ENCODE data around the gene ATP10A.

ATP10A gene

DNA sequence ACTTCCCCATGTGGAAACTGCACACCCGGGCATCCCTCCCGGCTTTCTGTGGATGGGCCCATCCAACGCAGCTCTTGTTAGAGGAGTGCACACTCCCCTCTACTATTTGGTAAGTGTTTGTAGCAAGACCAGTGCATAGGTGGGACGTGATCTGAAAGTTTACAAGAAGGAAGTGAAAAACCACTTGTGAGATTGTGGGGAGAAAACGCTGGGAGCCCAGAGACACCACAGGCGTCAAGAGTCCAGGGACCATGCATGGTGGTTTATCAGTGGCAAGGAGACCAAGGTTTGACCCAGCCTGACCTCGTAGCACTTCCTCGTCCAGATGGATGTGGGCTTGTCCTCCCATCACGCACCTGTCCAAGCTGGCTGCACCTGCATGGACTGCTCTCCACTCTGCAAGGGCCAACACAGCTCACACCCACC is 51.6 kb downstream of the ATP10A start:
- no peak for DNase-seq

GRCh38 chr15:25810631-25811091 is 52.5 kb downstream of the ATP10A start:
- DNase-seq, result no peak

DNA sequence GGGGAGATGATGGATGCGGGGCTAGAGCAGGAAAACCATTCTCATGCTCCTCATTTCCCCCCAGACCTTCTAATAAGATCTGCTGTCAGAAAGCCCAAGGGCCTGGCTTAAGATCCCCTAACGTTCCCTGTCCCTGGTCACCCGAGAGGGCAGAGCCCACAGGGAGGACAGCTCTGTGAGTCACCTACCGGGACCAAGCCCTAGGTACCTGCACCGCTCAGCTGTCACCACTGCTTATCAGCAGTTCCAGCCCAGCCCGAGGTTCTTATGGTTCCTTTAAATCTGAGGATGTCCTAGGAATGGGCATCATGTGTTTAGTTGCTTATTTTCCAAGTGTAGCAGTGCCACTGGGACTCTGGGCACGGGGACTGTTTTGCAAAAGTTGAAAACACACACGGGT is 53.0 kb downstream of the ATP10A start:
- no peak for DNase-seq

DNA sequence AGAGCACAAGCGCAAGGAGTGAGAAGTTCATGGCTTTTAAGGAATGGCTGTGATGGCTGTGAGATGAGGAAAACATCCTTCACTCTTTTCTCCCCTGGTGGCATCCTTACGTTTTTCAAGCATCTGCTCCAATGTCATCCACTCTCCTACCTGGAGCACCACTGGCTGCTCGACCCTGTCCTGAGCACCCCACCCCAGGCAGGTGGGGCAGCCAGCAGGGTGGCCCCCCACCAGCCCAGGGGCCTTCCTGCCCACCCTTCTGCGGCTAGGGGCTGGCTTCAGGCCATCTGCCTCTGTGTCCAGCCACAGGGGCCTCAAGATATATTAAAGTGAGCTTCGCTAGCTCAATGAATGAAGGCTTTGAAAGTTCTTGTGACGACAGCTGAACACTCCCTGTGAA is 56.1 kb downstream of the ATP10A start:
- no peak for DNase-seq

GRCh38 chr15:25805031-25805430 is 58.1 kb downstream of the ATP10A start:
- DNase-seq, result no peak

DNA sequence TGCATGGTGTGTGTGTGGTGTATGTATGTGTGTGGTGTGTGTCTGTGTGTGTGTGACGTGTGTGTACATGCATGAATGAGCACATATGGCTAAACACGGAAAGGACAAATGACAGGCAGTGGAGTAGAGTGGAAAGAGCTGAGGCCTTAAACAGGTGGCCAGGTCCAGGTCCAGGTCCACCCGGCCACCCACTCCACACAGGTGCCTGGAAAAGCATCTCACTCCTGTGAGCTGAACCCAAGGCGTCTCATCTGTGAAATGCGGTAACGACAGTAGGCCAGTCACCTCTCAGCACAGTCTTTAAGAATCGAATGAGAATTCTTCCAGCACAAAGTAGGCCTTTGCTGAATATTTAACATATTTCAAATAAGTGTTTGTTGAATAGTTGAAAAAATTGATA is 58.7 kb downstream of the ATP10A start:
- DNase-seq, result no peak

- no peak for DNase-seq
Observed at GRCh38 chr15:25803541-25803940, 59.6 kb downstream of the ATP10A start.

- no peak for DNase-seq
Observed at GRCh38 chr15:25803036-25803435, 60.1 kb downstream of the ATP10A start.

DNA sequence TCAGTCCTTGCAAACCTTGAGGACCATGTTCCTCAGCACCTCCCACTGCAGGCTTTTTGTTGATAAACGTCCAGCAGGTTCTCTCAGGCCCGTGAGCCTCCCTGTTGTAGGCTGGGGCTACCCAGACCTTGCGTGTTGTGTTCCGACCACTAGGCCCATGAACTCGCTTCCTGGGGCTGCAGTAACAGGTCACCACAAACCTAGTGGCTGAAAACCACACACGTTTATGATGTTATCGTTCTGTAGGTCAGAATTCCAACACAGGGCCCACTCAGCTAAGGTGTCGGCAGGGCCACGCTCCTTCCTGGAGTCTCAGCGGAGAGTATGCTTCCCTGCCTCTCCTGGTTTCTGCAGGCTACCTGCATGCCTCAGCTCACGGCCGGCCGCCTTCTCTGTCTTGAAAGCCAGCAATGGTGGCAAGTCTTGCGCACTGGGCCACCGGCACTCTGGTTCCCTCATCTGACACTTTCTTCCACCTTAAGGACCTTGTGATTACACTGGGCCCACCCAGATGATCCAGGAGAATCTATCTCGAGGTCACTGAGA is 60.8 kb downstream of the ATP10A start:
- no peak for DNase-seq

DNA sequence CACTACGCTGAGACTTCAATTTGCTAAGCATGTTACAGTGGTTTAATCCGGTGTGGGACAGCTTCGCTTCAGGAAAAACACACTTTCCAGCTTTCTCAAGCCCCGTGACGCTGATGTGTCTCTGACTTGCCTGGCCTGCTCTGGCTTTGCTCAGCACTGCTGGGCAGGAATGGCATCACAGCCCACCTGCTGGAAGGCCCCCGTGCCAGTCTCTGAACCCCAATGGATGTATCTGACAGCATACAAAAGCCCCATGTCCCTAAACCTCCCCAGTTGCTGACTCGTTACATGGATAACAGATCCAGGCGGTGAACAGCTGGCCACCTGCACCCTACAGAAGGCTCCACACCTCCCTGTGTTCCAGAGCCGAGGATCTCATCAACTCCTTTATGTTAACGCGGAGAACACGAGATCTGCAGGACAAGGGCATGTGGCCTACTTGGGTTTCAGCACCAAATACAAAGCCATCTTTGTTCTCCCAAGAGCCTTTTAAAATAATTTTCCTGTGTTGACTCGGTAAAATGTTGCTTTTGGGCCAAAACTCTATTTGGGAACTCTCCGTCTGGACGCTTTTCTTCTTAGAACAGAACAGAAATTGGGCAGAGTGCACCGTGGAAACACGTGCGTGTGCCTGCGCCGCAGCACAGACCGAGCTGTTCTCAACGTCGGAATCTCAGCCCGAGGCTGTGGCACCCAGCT is 61.4 kb downstream of the ATP10A start:
- no peak for DNase-seq

DNA sequence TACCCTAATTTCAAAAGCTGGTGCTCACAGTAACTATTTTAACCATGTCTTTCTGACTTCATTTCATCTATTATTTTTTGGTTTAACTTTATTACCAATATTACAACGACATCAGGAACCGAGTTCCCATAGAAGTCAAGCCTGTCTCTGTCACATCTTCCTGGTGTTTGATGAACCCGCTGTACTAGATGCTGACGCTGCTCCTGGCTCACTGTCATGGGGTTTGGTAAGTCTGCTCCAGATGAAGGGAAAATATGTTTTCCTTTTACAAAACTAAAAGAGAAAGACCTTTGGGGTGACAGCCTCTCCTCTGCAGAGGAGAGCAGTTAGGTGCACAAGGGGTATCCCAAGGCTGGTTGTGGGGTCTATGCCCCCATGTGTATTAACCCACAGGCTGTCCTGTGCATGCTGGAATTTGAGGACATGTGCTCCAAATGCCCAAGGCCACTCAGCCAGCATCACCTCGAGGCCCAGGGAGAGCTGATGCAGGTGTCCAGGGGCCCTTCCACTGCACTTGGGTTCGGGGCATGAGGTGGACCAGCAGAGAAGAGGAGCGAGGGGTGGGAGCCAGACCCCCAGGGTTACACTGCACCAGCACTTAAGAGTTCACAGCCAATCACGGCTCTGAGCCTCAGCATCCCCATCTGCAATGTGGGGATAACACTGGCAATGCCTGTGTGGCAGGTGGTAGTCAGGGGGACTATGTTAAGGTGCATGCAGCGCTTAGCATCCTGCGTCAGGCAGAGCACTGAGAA is 62.2 kb downstream of the ATP10A start:
- DNase-seq, result no peak

DNA sequence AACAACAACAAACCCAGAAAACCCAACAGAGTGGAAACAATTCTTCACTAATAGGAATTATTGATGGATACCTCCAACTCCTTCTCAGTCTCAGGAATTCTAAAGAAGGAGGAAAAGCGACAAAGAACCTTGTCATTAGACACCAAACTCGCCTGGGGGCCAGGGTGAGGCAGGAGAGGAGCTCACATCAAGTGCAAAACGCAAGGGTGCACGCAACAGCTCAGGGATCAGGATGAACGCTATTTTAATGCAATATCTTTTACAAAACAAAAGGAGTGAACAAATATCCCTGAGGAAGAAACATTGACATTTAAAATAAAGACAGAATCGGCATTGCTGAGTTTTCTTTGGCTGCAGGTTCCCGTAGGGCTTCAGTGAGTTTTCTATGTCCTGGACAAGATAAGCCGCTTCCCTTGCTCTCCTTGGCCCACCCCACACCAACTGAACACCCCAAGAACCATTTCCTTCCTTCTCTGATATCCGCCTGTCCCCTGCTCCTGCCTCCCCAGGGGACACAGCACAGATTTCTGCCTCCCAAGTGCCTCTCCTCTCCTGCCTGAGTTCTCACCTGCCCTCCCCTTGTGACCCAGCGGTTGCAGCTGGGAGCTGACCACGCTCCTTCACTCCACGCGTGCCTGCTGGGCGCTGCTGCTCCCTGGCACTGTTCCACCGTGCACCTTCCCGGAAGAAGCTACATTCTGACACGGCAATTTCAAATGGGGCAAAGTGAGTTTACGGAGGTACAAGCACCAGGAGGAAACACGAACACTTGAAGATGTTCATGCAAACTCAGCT is 63.0 kb downstream of the ATP10A start:
- no peak for DNase-seq

DNA sequence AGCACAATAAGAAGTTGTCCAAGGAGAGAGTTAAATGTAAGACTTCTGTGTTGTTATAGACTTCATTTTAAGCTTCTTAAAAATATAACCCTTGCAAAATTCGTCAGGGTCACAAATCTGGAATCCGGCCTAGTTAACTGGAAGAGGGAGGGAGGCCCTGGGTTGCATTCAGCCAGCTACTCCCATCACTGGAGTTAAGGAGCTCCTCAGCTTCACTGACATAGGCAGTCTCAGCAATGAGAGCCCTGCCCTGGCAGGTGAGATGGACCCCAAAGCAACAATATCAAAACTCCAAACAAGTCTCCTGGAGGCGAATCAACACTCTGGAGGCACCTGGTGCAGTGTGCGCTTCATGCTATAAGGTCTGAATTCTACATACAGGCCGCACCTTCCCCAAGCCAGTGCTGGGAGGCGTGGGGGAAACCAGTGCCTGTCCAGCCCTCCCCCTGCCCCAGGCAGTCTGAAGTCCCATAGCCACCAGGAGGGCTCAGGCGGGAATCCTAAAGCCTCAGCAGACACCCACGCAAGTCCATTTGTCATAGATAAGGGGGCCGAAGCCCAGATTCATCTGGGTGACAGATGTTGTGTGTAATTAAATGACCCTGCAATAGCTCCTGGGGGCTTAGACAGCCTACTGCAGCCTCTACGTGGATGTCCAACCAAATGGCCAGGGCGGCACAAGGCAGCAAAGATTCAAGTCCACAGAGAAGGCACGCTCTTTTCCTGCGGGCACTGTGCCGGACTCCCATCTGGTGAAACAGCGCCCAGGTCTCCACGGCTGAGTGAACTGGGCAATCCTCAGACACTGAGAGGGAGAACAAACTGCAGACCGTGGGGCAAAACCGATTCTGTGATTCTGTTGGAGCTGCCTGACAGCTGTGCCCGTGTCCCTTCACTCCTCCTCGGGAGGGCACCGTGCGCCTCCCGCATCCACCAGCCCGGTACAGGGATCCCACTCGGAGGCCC is 64.9 kb downstream of the ATP10A start:
- DNase-seq, result no peak

DNA sequence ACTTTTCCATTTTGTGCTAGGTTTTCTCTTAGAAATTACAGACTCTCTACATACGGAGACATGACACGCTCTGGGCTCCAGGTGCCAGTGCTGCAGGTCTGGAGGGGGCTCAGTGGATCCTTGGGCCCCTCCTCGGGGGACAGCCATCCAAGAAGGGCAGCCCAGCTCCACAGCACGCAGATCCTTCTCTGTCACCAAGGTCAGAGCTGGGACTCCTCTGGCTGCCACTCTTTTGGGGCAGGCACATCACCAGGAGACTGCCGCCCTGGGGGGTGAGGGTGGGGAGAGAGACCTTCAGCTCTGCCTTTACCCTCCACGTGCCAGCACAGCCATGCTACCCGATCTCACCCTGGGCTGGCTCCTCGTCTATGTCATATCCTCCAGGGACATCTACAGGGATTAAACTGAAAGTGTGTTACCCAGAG is 65.6 kb downstream of the ATP10A start:
- no peak for DNase-seq

DNA sequence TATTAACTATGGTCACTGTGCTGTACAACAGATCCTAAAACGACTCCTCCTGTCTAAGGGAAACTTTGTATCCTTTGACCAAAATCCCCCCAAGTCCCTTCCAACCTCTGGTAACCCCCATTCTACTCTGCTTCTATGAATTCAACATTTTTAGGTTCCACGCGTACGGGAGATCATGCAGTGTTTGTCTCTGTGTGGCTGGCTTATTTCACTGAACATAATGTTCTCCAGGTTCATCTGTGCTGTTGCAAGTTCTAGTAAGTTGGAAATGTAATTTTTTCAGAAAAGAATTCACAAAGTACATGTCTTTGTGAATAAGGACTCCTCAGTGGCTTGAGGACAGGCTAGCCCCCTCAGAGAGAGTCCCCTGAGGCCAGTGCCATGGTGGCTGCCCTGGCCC is 66.1 kb downstream of the ATP10A start:
- DNase-seq, result no peak

GRCh38 chr15:25796395-25796794 is 66.7 kb downstream of the ATP10A start:
- no peak for DNase-seq

DNA sequence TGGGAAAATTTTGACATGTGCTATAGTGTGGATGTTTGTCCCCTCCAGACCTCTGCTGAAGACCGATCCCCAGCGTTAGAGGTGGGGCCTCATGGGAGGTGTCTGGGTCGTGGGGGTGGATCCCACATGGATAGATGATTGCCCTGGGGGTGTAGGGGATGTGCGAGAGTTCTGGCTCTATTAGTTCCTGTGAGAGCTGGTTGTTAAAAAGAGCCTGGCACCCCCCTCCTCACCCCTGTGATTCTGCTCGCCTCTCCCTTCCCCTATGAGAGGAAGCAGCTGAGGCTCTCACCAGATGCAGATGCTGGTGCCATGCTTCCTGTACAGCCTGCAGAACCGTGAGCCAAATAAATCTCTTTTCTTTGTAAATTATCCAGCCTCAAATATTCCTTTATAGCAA is 67.4 kb downstream of the ATP10A start:
- DNase-seq, result no peak

DNA sequence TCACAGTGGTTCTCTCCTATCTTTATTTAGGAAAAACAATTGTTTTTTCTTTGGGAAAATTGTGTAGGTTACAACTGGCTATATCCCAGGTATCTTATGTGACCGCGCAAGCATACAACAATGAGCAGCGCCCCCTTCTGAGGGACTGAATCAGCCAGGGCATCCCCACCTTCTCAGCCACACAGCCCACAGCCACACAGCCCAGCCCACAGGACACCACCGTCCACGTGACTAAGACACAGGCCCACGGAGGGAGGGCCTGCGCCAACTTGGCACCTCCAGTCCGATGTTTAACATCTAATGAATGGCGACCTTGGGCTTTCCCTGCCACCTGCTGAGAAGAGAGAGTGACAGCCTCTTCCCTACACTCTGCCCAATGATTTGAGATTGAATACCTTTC is 68.1 kb downstream of the ATP10A start:
- no peak for DNase-seq

- DNase-seq, result no peak
Observed at GRCh38 chr15:25793354-25794050, 69.6 kb downstream of the ATP10A start.

GRCh38 chr15:25792128-25792527 is 71.0 kb downstream of the ATP10A start:
- DNase-seq, result no peak

GRCh38 chr15:25790000-25790660 is 73.0 kb downstream of the ATP10A start:
- DNase-seq, result no peak
